Esophagus squamous epithelium (tissue), 4 donors: ENCODE measurements around the gene RAPGEF4.

ENCODE experiments used
- POLR2A ChIP-seq, 4 donors: fragments of 450-650 bp; IDR thresholded peaks; one replicate each; pipeline ENCODE4 v1.6.1; 2017; ENCODE audit warnings: antibody characterized with exemption in 4 of 4, mild to moderate bottlenecking in 4 of 4, moderate library complexity in 3 of 4
- TF ChIP-seq, protein P1 (sequence below), 6 experiments: fragments of 450-650 bp in 4 of 6; fragments of 200-600 bp in 2 of 6; sonication (generic) in 2 of 6; IDR thresholded peaks; one replicate each; pipeline ENCODE4 v1.5.1; 2016 to 2019; ENCODE audit warnings: antibody characterized with exemption in 6 of 6, mild to moderate bottlenecking in 4 of 6, moderate library complexity in 4 of 6

DNA sequence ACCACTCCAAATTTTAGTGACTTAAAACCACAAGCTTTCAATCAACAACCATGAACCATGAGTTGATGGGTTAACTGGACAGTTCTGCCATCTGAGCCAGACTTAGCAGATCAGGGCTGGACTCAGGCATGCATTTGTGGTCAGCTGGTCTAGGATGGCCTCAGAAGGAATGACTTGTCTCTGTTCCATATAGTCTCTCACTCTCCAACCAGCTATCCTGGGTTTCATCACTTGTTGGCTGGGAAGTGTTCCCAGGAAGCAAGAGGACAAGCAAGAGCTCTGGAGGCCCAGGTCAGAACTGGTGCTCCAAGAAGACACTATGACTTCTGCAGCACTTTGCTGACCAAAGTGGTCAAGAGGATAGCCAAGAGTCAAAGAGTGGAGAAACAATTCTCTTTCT, 322.5 kb downstream of the RAPGEF4 start:
- TF ChIP-seq, protein P1, sequence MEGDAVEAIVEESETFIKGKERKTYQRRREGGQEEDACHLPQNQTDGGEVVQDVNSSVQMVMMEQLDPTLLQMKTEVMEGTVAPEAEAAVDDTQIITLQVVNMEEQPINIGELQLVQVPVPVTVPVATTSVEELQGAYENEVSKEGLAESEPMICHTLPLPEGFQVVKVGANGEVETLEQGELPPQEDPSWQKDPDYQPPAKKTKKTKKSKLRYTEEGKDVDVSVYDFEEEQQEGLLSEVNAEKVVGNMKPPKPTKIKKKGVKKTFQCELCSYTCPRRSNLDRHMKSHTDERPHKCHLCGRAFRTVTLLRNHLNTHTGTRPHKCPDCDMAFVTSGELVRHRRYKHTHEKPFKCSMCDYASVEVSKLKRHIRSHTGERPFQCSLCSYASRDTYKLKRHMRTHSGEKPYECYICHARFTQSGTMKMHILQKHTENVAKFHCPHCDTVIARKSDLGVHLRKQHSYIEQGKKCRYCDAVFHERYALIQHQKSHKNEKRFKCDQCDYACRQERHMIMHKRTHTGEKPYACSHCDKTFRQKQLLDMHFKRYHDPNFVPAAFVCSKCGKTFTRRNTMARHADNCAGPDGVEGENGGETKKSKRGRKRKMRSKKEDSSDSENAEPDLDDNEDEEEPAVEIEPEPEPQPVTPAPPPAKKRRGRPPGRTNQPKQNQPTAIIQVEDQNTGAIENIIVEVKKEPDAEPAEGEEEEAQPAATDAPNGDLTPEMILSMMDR (IDR thresholded peaks at IDR 0.05): no peak
- no peak for TF ChIP-seq POLR2A (IDR thresholded peaks at IDR 0.05)
